HEK293 (cell line): ENCODE measurements around the gene TFPT.

Experiments
- HIC1 ChIP-seq: fragments of 450-650 bp; formaldehyde crosslinking; IDR thresholded peaks from 2 replicates; pipeline ENCODE4 v1.5.1; 2016; ENCODE audit warnings: missing biosample characterization, missing genetic modification characterization
- KLF16 ChIP-seq: fragments of 450-650 bp; formaldehyde crosslinking; IDR thresholded peaks from 2 replicates; pipeline ENCODE4 v1.5.1; 2017; ENCODE audit warnings: missing biosample characterization, missing genetic modification characterization
- SCRT1 ChIP-seq: fragments of 450-650 bp; formaldehyde crosslinking; IDR thresholded peaks from 2 replicates; pipeline ENCODE4 v1.5.1; 2016; ENCODE audit warnings: missing biosample characterization, missing genetic modification characterization, borderline replicate concordance
- ZNF112 ChIP-seq: fragments of 450-650 bp; formaldehyde crosslinking; IDR thresholded peaks from 2 replicates; pipeline ENCODE4 v1.5.0; 2017; ENCODE audit warnings: missing biosample characterization, missing genetic modification characterization
- ZNF155 ChIP-seq: fragments of 450-650 bp; formaldehyde crosslinking; IDR thresholded peaks from 2 replicates; pipeline ENCODE4 v1.5.1; 2016; ENCODE audit warnings: missing biosample characterization, missing genetic modification characterization
- ZNF23 ChIP-seq: fragments of 450-650 bp; formaldehyde crosslinking; IDR thresholded peaks from 2 replicates; pipeline ENCODE4 v1.5.1; 2016; ENCODE audit warnings: missing biosample characterization, missing genetic modification characterization, borderline replicate concordance
- ZNF292 ChIP-seq: fragments of 450-650 bp; formaldehyde crosslinking; IDR thresholded peaks from 2 replicates; pipeline ENCODE4 v1.5.1; 2016; ENCODE audit warnings: low read depth, missing biosample characterization, missing genetic modification characterization, borderline replicate concordance
- ZNF37A ChIP-seq: fragments of 450-650 bp; IDR thresholded peaks from 2 replicates; pipeline ENCODE4 v1.5.1; 2018; ENCODE audit warnings: missing biosample characterization, missing genetic modification characterization
- ZNF621 ChIP-seq: fragments of 450-650 bp; formaldehyde crosslinking; IDR thresholded peaks from 2 replicates; pipeline ENCODE4 v1.5.1; 2017; ENCODE audit warnings: missing biosample characterization, missing genetic modification characterization
- ZSCAN18 ChIP-seq: fragments of 450-650 bp; formaldehyde crosslinking; IDR thresholded peaks from 2 replicates; pipeline ENCODE4 v1.5.1; 2016; ENCODE audit warnings: missing biosample characterization, missing genetic modification characterization
- TF ChIP-seq, protein P1 (sequence below): fragments of 450-650 bp; formaldehyde crosslinking; IDR thresholded peaks from 2 replicates; pipeline ENCODE4 v1.5.1; 2016; ENCODE audit warnings: missing biosample characterization, missing genetic modification characterization

- TF ChIP-seq, protein P1, sequence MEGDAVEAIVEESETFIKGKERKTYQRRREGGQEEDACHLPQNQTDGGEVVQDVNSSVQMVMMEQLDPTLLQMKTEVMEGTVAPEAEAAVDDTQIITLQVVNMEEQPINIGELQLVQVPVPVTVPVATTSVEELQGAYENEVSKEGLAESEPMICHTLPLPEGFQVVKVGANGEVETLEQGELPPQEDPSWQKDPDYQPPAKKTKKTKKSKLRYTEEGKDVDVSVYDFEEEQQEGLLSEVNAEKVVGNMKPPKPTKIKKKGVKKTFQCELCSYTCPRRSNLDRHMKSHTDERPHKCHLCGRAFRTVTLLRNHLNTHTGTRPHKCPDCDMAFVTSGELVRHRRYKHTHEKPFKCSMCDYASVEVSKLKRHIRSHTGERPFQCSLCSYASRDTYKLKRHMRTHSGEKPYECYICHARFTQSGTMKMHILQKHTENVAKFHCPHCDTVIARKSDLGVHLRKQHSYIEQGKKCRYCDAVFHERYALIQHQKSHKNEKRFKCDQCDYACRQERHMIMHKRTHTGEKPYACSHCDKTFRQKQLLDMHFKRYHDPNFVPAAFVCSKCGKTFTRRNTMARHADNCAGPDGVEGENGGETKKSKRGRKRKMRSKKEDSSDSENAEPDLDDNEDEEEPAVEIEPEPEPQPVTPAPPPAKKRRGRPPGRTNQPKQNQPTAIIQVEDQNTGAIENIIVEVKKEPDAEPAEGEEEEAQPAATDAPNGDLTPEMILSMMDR (tag by site-specific recombination): no peak
- no peak for TF ChIP-seq SCRT1
- TF ChIP-seq HIC1: no peak
- TF ChIP-seq ZNF37A: no peak
- TF ChIP-seq KLF16 (tag by site-specific recombination): no peak
- no peak for TF ChIP-seq ZNF292 (tag by site-specific recombination)
- no peak for TF ChIP-seq ZSCAN18
- TF ChIP-seq ZNF155 (tag by site-specific recombination): no peak
- TF ChIP-seq ZNF621 (tag by site-specific recombination): no peak
- TF ChIP-seq ZNF23 (tag by site-specific recombination): no peak
- no peak for TF ChIP-seq ZNF112 (tag by site-specific recombination)
These were observed 41.0 kb upstream of the TFPT start for GRCh38 chr19:54156490-54156889.
